ENCODE results near the gene NRG3.

DNA sequence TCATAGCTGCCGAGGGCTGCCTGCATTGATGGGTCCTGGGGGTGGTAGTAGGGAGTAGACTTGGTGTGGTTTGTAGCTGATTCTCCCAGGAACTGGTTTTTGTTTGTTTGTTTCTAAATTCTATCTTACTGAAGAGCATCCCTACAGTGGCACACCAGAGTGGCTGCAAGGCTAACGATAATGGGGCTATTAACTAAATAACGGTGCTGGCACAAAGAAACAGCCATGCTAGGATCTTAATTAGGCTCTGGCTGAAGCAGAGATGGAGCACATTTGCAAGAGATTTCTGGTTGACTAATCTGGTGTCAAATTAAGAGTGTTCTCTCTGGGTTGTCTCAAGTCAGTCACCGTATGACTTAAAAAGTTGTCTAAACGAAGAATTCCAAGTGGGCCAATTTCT is 590.0 kb downstream of the NRG3 start:
- TF ChIP-seq TCF7L2 (IDR thresholded peaks at IDR 0.05; ENCODE audit: borderline replicate concordance, extremely low read depth, insufficient read depth, insufficient read length) (no peak), CTCF (IDR thresholded peaks at IDR 0.05 in 2 of 3, conservative IDR thresholded peaks at IDR 0.05 in 1 of 3; ENCODE audit: borderline replicate concordance in 1 of 3, insufficient read depth in 1 of 3, low read depth in 2 of 3, low read length in 2 of 3) (no peak), SIN3A (IDR thresholded peaks at IDR 0.05; ENCODE audit: low read depth) (no peak)
